NCI-H82 treated with DMSO at 0.1 percent for 48 hours (cell line): ENCODE data around the gene SBNO1.
"Not testable (repeated sequence)": the region's sequence is repeated elsewhere in the genome, so short reads cannot be mapped to it uniquely, and the experiment has no call there.

Experiments used
- DNase-seq: peaks from one replicate; lab custom pipeline; 2025; ENCODE audit not compliant: unreplicated experiment; lab: John Stamatoyannopoulos, UW

The SBNO1 gene

GRCh38 chr12:123364532-123365024 is at the start of gene SBNO1:
SBNO1 (minus strand) TSS chr12:123364847; CDS start chr12:123350441, 14,406 bp downstream.
- peak; percentile 84 for DNase-seq

DNA sequence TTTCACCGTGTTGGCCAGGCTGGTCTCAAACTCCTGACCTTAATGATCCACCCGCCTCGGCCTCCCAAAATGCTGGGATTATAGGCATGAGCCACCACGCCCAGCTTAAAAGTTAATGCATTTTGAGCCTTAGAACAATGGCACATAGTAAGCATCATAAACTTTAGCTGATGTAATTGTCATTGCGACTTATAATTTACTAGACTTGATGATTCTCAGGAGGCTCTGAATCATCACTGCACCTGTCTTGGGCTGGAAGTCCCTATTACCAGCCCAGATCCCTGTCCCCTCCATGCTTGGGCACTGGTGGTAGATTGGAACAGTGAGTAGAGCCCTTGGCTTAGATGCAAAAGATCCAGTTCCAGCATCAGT is 45.4 kb upstream of the SBNO1 start:
- no peak for DNase-seq

DNA sequence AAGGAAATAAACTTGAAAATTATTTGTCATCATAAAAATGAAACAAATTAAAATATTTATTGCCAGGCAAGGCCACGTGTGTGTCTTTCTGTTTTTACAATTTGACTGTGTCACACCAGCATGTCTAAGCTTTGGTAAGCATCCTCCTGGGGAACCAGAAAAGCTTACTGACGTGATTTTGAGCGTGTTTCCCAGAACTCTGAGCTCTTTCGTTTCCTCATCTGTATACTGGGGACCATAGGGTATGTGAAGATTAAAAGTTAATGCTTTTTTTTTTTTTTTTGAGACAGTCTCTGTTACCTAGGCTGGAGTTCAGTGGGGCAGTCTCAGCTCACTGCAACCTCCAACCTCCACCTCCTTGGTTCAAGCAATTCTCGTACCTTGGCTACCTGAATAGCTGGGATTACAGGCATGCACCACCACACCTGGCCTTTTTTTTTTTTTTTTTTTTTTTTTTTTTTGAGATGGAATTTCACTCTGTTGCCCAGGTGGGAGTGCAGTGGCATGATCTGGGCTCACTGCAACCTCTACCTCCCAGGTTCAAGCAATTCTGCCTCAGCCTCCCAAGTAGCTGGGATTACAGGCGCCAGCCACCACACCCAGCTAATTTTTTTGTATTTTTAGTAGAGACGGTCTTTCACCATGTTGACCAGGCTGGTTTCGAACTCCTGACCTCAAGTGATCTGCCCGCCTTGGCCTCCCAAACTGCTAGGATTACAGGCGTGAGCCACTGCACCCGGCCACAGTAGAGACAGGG is 44.8 kb upstream of the SBNO1 start:
- not testable (repeated sequence) for DNase-seq

GRCh38 chr12:123408619-123409018 is 44.0 kb upstream of the SBNO1 start:
- DNase-seq, result not testable (repeated sequence)

- not testable (repeated sequence) for DNase-seq
Observed at GRCh38 chr12:123407934-123408333, 43.3 kb upstream of the SBNO1 start.

DNA sequence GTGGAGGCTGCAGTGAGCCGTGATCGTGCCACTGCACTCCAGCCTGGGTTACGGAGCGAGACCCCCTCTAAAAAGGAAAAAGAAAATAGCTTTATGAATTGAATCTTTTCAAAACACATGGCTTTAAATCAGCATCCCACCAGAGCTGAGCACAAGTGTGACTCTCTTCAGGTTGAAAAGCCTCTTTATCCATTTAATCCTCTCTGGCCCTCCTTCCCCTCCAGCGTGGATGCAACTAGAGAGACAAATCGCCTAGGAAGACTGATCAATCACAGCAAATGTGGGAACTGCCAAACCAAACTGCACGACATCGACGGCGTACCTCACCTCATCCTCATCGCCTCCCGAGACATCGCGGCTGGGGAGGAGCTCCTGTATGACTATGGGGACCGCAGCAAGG is 42.6 kb upstream of the SBNO1 start:
- peak; percentile 35 for DNase-seq

GRCh38 chr12:123404581-123404980 is 39.9 kb upstream of the SBNO1 start:
- DNase-seq, result no peak

DNA sequence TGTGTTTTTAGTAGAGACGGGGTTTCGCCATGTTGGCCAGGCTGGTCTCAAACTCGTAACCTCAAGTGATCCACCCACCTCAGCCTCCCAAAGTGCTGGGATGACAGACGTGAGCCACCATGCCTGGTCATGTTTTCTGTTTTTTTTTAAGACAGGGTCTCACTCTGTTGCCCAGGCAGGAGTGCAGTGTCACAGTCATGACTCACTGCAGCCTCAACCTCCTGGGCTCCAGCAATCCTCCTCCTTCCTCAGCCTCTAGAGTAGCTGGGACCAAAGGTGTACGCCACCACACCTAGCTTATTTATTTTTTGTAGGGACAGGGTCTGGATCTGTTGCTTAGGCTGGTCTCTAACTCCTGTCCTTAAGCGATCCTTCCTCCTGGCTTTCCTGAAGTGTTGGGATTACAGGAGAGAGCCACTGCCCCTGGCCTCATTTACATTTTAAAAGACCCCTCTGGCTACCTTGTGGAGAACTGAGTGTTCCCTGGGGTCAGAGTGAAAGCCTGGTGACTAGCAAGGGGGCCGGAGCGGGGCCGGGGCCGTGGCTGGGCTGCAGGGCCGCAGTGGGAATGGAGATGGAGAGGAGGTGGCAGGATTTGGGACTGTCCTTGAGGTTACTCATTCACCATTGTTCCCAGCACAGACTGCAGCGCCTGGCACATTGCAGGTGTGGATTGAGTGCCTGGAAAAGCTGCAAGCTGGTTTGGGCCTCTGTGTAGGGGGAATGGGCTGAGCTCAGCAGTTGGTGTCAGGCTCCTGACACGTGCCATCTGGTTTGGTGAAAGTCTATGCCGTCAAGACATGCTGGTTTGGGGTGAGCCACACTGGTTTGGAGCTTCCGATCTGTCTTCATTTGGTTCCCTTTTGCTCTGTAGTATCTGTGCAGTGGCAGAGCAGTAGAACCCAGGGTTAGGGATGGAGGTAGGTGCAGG is 37.4 kb upstream of the SBNO1 start:
- DNase-seq, result no peak

DNA sequence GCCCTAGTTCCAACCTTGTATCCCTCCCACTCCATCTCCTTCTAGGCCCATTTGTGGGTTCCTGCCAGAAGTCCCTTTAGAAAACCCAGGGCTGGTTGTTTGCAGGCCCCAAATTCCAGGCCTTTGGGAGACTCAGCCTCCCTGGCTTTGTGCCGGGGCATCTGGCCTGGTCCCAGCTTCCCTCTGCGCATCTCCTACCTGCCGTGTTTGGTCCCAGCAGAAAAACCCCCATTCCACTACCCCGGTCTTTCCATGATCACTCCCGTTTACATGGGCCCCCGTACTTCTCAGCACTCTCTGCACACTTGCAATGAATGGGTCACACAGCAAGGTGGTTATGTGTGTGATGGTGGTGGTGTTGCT is 34.6 kb upstream of the SBNO1 start:
- no peak for DNase-seq

DNA sequence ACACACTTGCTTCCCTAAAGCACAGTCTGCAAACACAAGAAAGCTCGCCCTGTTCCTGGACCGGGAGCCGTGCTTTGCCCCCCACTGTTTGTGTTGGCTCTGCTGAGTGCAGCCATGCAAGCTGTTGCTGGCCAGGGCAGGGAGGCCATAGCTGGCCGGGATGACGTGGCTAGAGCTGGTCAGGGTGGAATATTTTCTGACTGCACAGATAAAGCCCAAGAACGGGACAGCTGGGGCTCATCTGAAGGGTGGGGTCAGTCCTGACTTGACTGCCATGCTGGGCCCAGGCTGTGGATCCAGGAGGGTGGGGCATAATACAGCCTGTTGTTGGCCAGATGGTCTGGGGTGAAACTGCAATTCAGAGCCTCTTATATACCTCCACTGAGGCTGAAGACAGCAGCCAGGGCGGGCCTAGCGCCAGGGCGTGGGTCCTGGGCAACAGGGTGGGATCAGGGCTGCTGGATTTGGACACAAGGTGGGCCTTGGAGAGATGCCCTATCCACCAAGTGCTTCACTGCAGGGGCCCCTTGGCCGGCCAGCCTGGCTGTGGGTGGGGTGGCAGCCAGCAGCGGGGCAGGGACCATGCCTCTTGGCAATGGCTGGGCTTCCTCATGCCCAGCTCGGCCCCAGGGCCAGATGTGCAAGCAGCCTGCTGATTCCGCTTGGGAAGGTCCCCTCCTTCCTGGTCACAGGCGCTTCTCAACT is 34.1 kb upstream of the SBNO1 start:
- DNase-seq, result no peak

DNA sequence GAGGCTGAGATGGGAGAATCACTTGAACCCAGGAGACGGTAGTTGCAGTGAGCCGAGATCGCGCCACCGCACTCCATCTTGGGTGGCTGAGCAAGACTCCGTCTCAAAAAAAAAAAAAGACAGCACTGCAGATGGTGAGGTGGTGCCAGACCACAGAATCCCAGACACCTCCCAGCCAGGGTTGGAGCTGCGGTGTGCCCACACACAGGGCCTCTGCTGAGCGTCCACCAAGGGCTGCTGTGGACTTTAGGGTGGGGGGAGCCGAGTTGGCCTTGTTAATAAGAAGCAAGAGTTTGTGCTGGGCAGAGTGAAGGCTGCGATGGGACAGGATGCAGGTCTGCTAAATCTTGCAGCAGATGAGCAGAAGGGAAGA is 33.5 kb upstream of the SBNO1 start:
- DNase-seq, result no peak

- no peak for DNase-seq
Observed at GRCh38 chr12:123397400-123397799, 32.8 kb upstream of the SBNO1 start.

- DNase-seq, result no peak
Observed at GRCh38 chr12:123396954-123397353, 32.3 kb upstream of the SBNO1 start.

GRCh38 chr12:123396543-123396942 is 31.9 kb upstream of the SBNO1 start:
- DNase-seq, result no peak

- DNase-seq, result no peak
Observed at GRCh38 chr12:123395236-123395635, 30.6 kb upstream of the SBNO1 start.

- no peak for DNase-seq
Observed at GRCh38 chr12:123393747-123394146, 29.1 kb upstream of the SBNO1 start.

GRCh38 chr12:123391546-123392343 is 27.1 kb upstream of the SBNO1 start:
- no peak for DNase-seq

GRCh38 chr12:123390498-123391426 is 26.1 kb upstream of the SBNO1 start:
- DNase-seq, result no peak

DNA sequence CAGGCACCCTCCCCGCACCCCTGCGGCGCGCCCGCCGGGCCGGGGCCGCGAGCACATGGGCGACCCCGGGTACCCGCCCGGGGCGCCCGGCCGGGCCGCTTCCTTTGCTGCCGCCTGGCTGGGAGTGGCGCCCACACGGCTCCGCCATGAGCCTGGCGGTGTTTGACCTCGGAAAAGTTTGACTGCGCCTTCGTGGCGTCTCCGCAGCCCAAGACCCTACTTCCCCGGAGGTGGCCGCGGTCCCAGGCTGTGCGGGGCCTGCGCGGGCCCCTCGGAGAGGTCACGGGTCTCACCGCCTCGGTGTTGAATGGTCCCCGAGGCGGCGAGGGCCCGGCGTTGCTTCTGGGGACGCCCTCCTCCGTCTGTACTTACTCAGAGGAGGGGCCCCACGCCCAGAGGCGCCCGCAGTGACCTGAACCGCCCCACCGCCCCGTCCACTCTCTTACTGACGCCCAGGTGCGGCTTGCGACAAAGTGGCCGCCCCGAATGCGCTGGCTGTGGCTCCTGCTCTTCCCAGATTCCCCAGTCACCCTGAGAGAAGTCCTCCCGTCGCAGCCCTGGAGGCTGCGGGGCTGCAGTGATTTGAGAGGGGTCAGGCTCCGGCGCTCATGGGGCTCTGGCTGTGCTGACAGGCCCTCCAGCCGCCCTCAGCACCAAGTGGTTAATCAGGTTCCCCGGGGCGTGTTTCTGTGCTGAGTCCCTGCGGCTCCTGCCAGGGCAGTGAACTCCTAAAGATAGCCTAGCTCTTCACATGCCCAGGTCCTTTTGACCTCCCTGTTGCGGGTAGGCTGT is 25.1 kb upstream of the SBNO1 start:
- DNase-seq, result no peak
